Activated T-helper 2 cell treated with anti-CD3 and anti-CD28 coated beads, Interferon-gamma antibody, Interleukin-2, Interleukin-4, amounts not matched to agents 10 μg/mL and 5 μg/mL and 100 μg/mL, durations not matched to agents 14 hours and 24 hours and 36 hours (primary cell): ENCODE data around the gene TRIM15. TPM values are rescaled to one million over a fixed set of nuclear protein-coding genes. Genes with fewer than 3 reads are reported as not detected.
A peak's percentile ranks its signal among the peaks of the same experiment; 100 is the strongest.

Experiments used
- DNase-seq: peaks from one replicate; pipeline ENCODE4 v3.0.0; 2021; ENCODE audit warnings: low spot score
- H3K27ac Mint-ChIP-seq: one replicate; pipeline ENCODE4 v1.8.0; 2021; ENCODE audit warnings: mixed read lengths
- H3K27me3 Mint-ChIP-seq: one replicate; pipeline ENCODE4 v1.8.0; 2021; ENCODE audit warnings: low read depth, mixed read lengths
- H3K36me3 Mint-ChIP-seq: one replicate; pipeline ENCODE4 v1.8.0; 2021; ENCODE audit warnings: low read depth, mixed read lengths
- H3K4me1 Mint-ChIP-seq: one replicate; pipeline ENCODE4 v1.8.0; 2021; ENCODE audit warnings: low read depth, mixed read lengths
- H3K4me3 Mint-ChIP-seq: one replicate; pipeline ENCODE4 v1.8.0; 2021; ENCODE audit warnings: low read depth, mild to moderate bottlenecking, moderate library complexity, mixed read lengths
- H3K9me3 Mint-ChIP-seq: one replicate; pipeline ENCODE4 v1.8.0; 2021; ENCODE audit warnings: mixed read lengths
- intact Hi-C: fragments of 100-400 bp; cut with micrococcal nuclease; formaldehyde crosslinking; loops from one replicate; pipeline ENCODE4 v1.15.1; 2023
- total RNA-seq: library from RNA; stranded (reverse); gene quantifications from 2 replicates; pipeline ENCODE4 v1.2.3, GENCODE V29; 2022

The TRIM15 gene
- total RNA-seq, 1 donor from 2014 or later, result 0.46 TPM

- peaks cover 35% of the 10 kb centered on the region for H3K4me1 Mint-ChIP-seq
- H3K27me3 Mint-ChIP-seq, result no peaks in the 10 kb centered on the region
- no peak overlapping the region for H3K4me3 Mint-ChIP-seq
- no peak overlapping the region for H3K27ac Mint-ChIP-seq
- intact Hi-C loops, result no loop called here
- H3K9me3 Mint-ChIP-seq, result no peaks in the 10 kb centered on the region
- peaks cover 54% of the 10 kb centered on the region for H3K36me3 Mint-ChIP-seq
- DNase-seq, result no peak
These were observed 40.8 kb downstream of the TRIM15 start for GRCh38 chr6:30204116-30204515.

GRCh38 chr6:30206152-30206551 is 42.8 kb downstream of the TRIM15 start:
- no peak for DNase-seq
- Mint-ChIP-seq H3K9me3 (no peaks in the 10 kb centered on the region), H3K27ac (no peak overlapping the region), H3K36me3 (peaks cover 52% of the 10 kb centered on the region), H3K27me3 (no peaks in the 10 kb centered on the region), H3K4me3 (no peak overlapping the region), H3K4me1 (peaks cover 43% of the 10 kb centered on the region)
- intact Hi-C loops, result no loop called here

- Mint-ChIP-seq H3K36me3 (peaks cover 55% of the 10 kb centered on the region), H3K9me3 (no peaks in the 10 kb centered on the region), H3K27me3 (no peaks in the 10 kb centered on the region), H3K4me1 (peaks cover 49% of the 10 kb centered on the region), H3K4me3 (no peak overlapping the region), H3K27ac (no peak overlapping the region)
- DNase-seq, result no peak
- intact Hi-C loops, result no loop called here
These were observed 43.7 kb downstream of the TRIM15 start for GRCh38 chr6:30206799-30207618.

- Mint-ChIP-seq H3K4me1 (peaks cover 49% of the 10 kb centered on the region), H3K27ac (no peak overlapping the region), H3K4me3 (no peak overlapping the region), H3K27me3 (no peaks in the 10 kb centered on the region), H3K9me3 (no peaks in the 10 kb centered on the region), H3K36me3 (peaks cover 53% of the 10 kb centered on the region)
- no peak for DNase-seq
- intact Hi-C loops, result no loop called here
These were observed 44.4 kb downstream of the TRIM15 start for GRCh38 chr6:30207619-30208295.

GRCh38 chr6:30211306-30211705 is 48.0 kb downstream of the TRIM15 start:
- no peaks in the 10 kb centered on the region for H3K27me3 Mint-ChIP-seq
- H3K4me1 Mint-ChIP-seq, result peaks cover 56% of the 10 kb centered on the region
- H3K9me3 Mint-ChIP-seq, result no peaks in the 10 kb centered on the region
- peak overlapping the region; percentile 96 for H3K4me3 Mint-ChIP-seq
- peaks cover 40% of the 10 kb centered on the region for H3K36me3 Mint-ChIP-seq
- no peak overlapping the region for H3K27ac Mint-ChIP-seq
- DNase-seq, result no peak
- intact Hi-C loops, result loop anchor here (5.0 kb wide), 1 partner anchor 316 kb away; no protein-coding TSS in a partner anchor

- H3K36me3 Mint-ChIP-seq, result peaks cover 35% of the 10 kb centered on the region
- peaks cover 55% of the 10 kb centered on the region for H3K4me1 Mint-ChIP-seq
- H3K27me3 Mint-ChIP-seq, result no peaks in the 10 kb centered on the region
- DNase-seq, result no peak
- H3K27ac Mint-ChIP-seq, result peak overlapping the region; percentile 76
- H3K4me3 Mint-ChIP-seq, result peak overlapping the region; percentile 96
- no peaks in the 10 kb centered on the region for H3K9me3 Mint-ChIP-seq
- intact Hi-C loops, result loop anchor here (2.0 to 5.0 kb wide), 2 partner anchors 145 to 315 kb away; partner anchors contain the start of gene PPP1R11
These were observed 48.6 kb downstream of the TRIM15 start for GRCh38 chr6:30211899-30212298.

- intact Hi-C loops, result loop anchor here (1.0 to 5.0 kb wide), 5 partner anchors 43 to 314 kb away; partner anchors contain the start of genes PPP1R11, RPP21 and TRIM39
- peak; percentile 98 for DNase-seq
- Mint-ChIP-seq H3K4me3 (peak within 1 kb of the TSS; percentile 96), H3K9me3 (no peaks in the 10 kb centered on the region), H3K27me3 (no peaks in the 10 kb centered on the region), H3K27ac (peak within 1 kb of the TSS; percentile 97), H3K4me1 (peaks cover 48% of the 10 kb centered on the region), H3K36me3 (peaks cover 28% of the 10 kb centered on the region)
These were observed 49.7 kb downstream of the TRIM15 start, which contains the start of gene TRIM26 for GRCh38 chr6:30212865-30213666. Gene TRIM26 (minus strand): TSS chr6:30213406. CDS start chr6:30199103, 14,303 bp downstream.

- Mint-ChIP-seq H3K36me3 (peaks cover 24% of the 10 kb centered on the region), H3K27ac (peak overlapping the region; percentile 97), H3K4me1 (peaks cover 44% of the 10 kb centered on the region), H3K27me3 (no peaks in the 10 kb centered on the region), H3K9me3 (no peaks in the 10 kb centered on the region), H3K4me3 (peak overlapping the region; percentile 96)
- no peak for DNase-seq
- intact Hi-C loops, result loop anchor here (1.0 to 5.0 kb wide), 5 partner anchors 43 to 314 kb away; partner anchors contain the start of genes PPP1R11, RPP21 and TRIM39
These were observed 50.3 kb downstream of the TRIM15 start for GRCh38 chr6:30213667-30213956.

- intact Hi-C loops, result loop anchor here (1.0 to 5.0 kb wide), 5 partner anchors 44 to 313 kb away; partner anchors contain the start of genes PPP1R11, RPP21 and TRIM39
- peaks cover 19% of the 10 kb centered on the region for H3K36me3 Mint-ChIP-seq
- H3K27ac Mint-ChIP-seq, result peak overlapping the region; percentile 97
- H3K27me3 Mint-ChIP-seq, result no peaks in the 10 kb centered on the region
- H3K9me3 Mint-ChIP-seq, result no peaks in the 10 kb centered on the region
- H3K4me3 Mint-ChIP-seq, result peak overlapping the region; percentile 96
- peaks cover 39% of the 10 kb centered on the region for H3K4me1 Mint-ChIP-seq
- DNase-seq, result peak; percentile 79
These were observed 50.8 kb downstream of the TRIM15 start for GRCh38 chr6:30213957-30214656.

- H3K9me3 Mint-ChIP-seq, result no peaks in the 10 kb centered on the region
- no peaks in the 10 kb centered on the region for H3K27me3 Mint-ChIP-seq
- peaks cover 43% of the 10 kb centered on the region for H3K4me1 Mint-ChIP-seq
- peak overlapping the region; percentile 97 for H3K27ac Mint-ChIP-seq
- no peak for DNase-seq
- intact Hi-C loops, result loop anchor here (5.0 kb wide), 1 partner anchor 313 kb away; no protein-coding TSS in a partner anchor
- H3K4me3 Mint-ChIP-seq, result peak overlapping the region; percentile 96
- H3K36me3 Mint-ChIP-seq, result peaks cover 19% of the 10 kb centered on the region
These were observed 51.3 kb downstream of the TRIM15 start for GRCh38 chr6:30214657-30214982.

- Mint-ChIP-seq H3K4me1 (peaks cover 32% of the 10 kb centered on the region), H3K4me3 (no peak overlapping the region), H3K36me3 (peaks cover 9% of the 10 kb centered on the region), H3K27ac (no peak overlapping the region), H3K9me3 (no peaks in the 10 kb centered on the region), H3K27me3 (no peaks in the 10 kb centered on the region)
- intact Hi-C loops, result loop anchor here (5.0 kb wide), 1 partner anchor 41 kb away; no protein-coding TSS in a partner anchor
- no peak for DNase-seq
These were observed 52.8 kb downstream of the TRIM15 start for GRCh38 chr6:30216096-30216495.

GRCh38 chr6:30219244-30219643 is 55.9 kb downstream of the TRIM15 start:
- H3K9me3 Mint-ChIP-seq, result peaks cover 17% of the 10 kb centered on the region
- H3K4me1 Mint-ChIP-seq, result peaks cover 14% of the 10 kb centered on the region
- H3K36me3 Mint-ChIP-seq, result no peaks in the 10 kb centered on the region
- intact Hi-C loops, result loop anchor here (1.0 to 5.0 kb wide), 2 partner anchors 38 to 178 kb away; no protein-coding TSS in a partner anchor
- DNase-seq, result peak; percentile 36
- H3K27ac Mint-ChIP-seq, result no peak overlapping the region
- H3K4me3 Mint-ChIP-seq, result no peak overlapping the region
- H3K27me3 Mint-ChIP-seq, result no peaks in the 10 kb centered on the region
